Gastroesophageal sphincter (tissue), 3 donors: Measurements from ENCODE around the gene TALDO1.

Experiments used
- POLR2A ChIP-seq, 2 donors: fragments of 450-650 bp; IDR thresholded peaks; one replicate each; pipeline ENCODE4 v1.6.1; 2017; ENCODE audit warnings: antibody characterized with exemption in 2 of 2, mild to moderate bottlenecking in 2 of 2, moderate library complexity in 1 of 2
- TF ChIP-seq, protein P1 (sequence below), 4 experiments: fragments of 200-600 bp in 2 of 4; fragments of 450-650 bp in 2 of 4; sonication (generic) in 1 of 4; IDR thresholded peaks; one replicate each; pipeline ENCODE4 v1.5.1; 2017 to 2019; ENCODE audit warnings: antibody characterized with exemption in 4 of 4, mild to moderate bottlenecking in 2 of 4, moderate library complexity in 2 of 4

DNA sequence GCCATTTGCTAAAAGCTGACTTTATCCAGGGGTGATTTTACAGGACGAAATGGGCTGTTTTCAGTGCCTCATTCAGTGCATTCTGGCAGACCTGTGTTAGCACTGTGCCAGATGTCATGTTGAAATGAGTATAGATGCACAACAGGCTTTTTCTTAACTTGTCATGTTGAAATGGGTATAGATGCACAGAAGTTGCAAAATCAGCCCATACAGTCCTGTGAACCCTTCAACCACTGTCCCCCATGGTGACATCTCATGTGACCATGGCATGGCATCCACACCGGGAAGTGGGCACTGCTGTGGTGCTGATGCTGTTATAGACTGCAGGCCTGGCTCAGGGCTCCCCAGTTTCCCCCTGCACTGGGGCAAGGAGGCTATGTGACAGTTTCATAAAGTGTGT, 2.5 kb downstream of the TALDO1 start:
- TF ChIP-seq, protein P1, sequence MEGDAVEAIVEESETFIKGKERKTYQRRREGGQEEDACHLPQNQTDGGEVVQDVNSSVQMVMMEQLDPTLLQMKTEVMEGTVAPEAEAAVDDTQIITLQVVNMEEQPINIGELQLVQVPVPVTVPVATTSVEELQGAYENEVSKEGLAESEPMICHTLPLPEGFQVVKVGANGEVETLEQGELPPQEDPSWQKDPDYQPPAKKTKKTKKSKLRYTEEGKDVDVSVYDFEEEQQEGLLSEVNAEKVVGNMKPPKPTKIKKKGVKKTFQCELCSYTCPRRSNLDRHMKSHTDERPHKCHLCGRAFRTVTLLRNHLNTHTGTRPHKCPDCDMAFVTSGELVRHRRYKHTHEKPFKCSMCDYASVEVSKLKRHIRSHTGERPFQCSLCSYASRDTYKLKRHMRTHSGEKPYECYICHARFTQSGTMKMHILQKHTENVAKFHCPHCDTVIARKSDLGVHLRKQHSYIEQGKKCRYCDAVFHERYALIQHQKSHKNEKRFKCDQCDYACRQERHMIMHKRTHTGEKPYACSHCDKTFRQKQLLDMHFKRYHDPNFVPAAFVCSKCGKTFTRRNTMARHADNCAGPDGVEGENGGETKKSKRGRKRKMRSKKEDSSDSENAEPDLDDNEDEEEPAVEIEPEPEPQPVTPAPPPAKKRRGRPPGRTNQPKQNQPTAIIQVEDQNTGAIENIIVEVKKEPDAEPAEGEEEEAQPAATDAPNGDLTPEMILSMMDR (IDR thresholded peaks at IDR 0.05) = no peak
- no peak for TF ChIP-seq POLR2A (IDR thresholded peaks at IDR 0.05)
